ENCODE results near the gene TP63.

The TP63 gene

GRCh38 chr3:189737071-189737470, 105.9 kb downstream of the TP63 start:
- H2BK120ac ChIP-seq (ENCODE audit: low read depth, low read length) = no peak overlapping the region
- H2BK15ac ChIP-seq (ENCODE audit: low read depth, poor library complexity, severe bottlenecking) = no peak overlapping the region
- no peak overlapping the region for H3K18ac ChIP-seq (ENCODE audit: low read depth in 1 of 2, low read length in 2 of 2)
- H2BK5ac ChIP-seq (ENCODE audit: low read depth, low read length, poor library complexity, severe bottlenecking) = no peak overlapping the region
- no peak for DNase-seq
- H3K27ac ChIP-seq (ENCODE audit: low read length, poor library complexity, severe bottlenecking) = no peak overlapping the region
- H3K27me3 ChIP-seq (ENCODE audit: control insufficient read depth in 1 of 2, insufficient read depth in 1 of 2, low read length in 2 of 2) = no peaks in the 10 kb centered on the region
- H3K4me2 ChIP-seq (ENCODE audit: low read length, poor library complexity, severe bottlenecking) = no peak overlapping the region
- no peak overlapping the region for H3K4me3 ChIP-seq (ENCODE audit: insufficient read depth in 1 of 2, low read depth in 1 of 2, low read length in 2 of 2)
- H3K4ac ChIP-seq (ENCODE audit: low read depth in 1 of 2, low read length in 2 of 2) = no peak overlapping the region
- H2AK5ac ChIP-seq (ENCODE audit: low read length, severe bottlenecking) = no peak overlapping the region
- H3K23ac ChIP-seq (ENCODE audit: low read length in 2 of 2) = no peak overlapping the region
- no peaks in the 10 kb centered on the region for H3K79me1 ChIP-seq (replicated peaks; ENCODE audit: low read length, poor library complexity, severe bottlenecking)
- WGBS = 96% methylated on average over 2 of the region's 2 CpGs
- no peaks in the 10 kb centered on the region for H3K4me1 ChIP-seq (ENCODE audit: control insufficient read depth, insufficient read depth, low read depth, low read length)
- H3K9ac ChIP-seq (ENCODE audit: low read length) = no peak overlapping the region
- no peaks in the 10 kb centered on the region for H3K9me3 ChIP-seq (ENCODE audit: control insufficient read depth, low read length)
- no peak overlapping the region for H4K8ac ChIP-seq (ENCODE audit: low read length)
- no peak overlapping the region for H2AFZ ChIP-seq (ENCODE audit: low read depth, low read length)
- no peak overlapping the region for H3K14ac ChIP-seq (ENCODE audit: low read length in 2 of 2)
- H4K91ac ChIP-seq (ENCODE audit: low read length) = no peak overlapping the region
- H2BK12ac ChIP-seq (ENCODE audit: low read length in 2 of 2) = no peak overlapping the region
- no peaks in the 10 kb centered on the region for H3K36me3 ChIP-seq (ENCODE audit: control insufficient read depth in 1 of 2, insufficient read depth in 2 of 2, low read depth in 1 of 2, low read length in 2 of 2)

- H3K9me3 ChIP-seq (ENCODE audit: control insufficient read depth, low read length) = peaks cover 5% of the 10 kb centered on the region
- no peaks in the 10 kb centered on the region for H3K27me3 ChIP-seq (ENCODE audit: control insufficient read depth in 1 of 2, insufficient read depth in 1 of 2, low read length in 2 of 2)
- H4K91ac ChIP-seq (ENCODE audit: low read length) = no peak overlapping the region
- H3K23ac ChIP-seq (ENCODE audit: low read length in 2 of 2) = no peak overlapping the region
- no peak overlapping the region for H3K9ac ChIP-seq (ENCODE audit: low read length)
- H2AK5ac ChIP-seq (ENCODE audit: low read length, severe bottlenecking) = no peak overlapping the region
- H3K4me3 ChIP-seq (ENCODE audit: insufficient read depth in 1 of 2, low read depth in 1 of 2, low read length in 2 of 2) = no peak overlapping the region
- H3K18ac ChIP-seq (ENCODE audit: low read depth in 1 of 2, low read length in 2 of 2) = no peak overlapping the region
- H2BK15ac ChIP-seq (ENCODE audit: low read depth, poor library complexity, severe bottlenecking) = no peak overlapping the region
- H4K8ac ChIP-seq (ENCODE audit: low read length) = no peak overlapping the region
- 86% methylated on average over 2 of the region's 2 CpGs for WGBS
- no peak overlapping the region for H2BK120ac ChIP-seq (ENCODE audit: low read depth, low read length)
- H3K4me2 ChIP-seq (ENCODE audit: low read length, poor library complexity, severe bottlenecking) = no peak overlapping the region
- no peaks in the 10 kb centered on the region for H3K36me3 ChIP-seq (ENCODE audit: control insufficient read depth in 1 of 2, insufficient read depth in 2 of 2, low read depth in 1 of 2, low read length in 2 of 2)
- no peak overlapping the region for H3K4ac ChIP-seq (ENCODE audit: low read depth in 1 of 2, low read length in 2 of 2)
- H3K4me1 ChIP-seq (ENCODE audit: control insufficient read depth, insufficient read depth, low read depth, low read length) = no peaks in the 10 kb centered on the region
- DNase-seq = no peak
- no peak overlapping the region for H2BK5ac ChIP-seq (ENCODE audit: low read depth, low read length, poor library complexity, severe bottlenecking)
- no peak overlapping the region for H3K14ac ChIP-seq (ENCODE audit: low read length in 2 of 2)
- H3K79me1 ChIP-seq (replicated peaks; ENCODE audit: low read length, poor library complexity, severe bottlenecking) = no peaks in the 10 kb centered on the region
- H2AFZ ChIP-seq (ENCODE audit: low read depth, low read length) = no peak overlapping the region
- H3K27ac ChIP-seq (ENCODE audit: low read length, poor library complexity, severe bottlenecking) = no peak overlapping the region
- no peak overlapping the region for H2BK12ac ChIP-seq (ENCODE audit: low read length in 2 of 2)
Measured at GRCh38 chr3:189737619-189738018, 106.4 kb downstream of the TP63 start.

- no peak overlapping the region for H2BK5ac ChIP-seq (ENCODE audit: low read depth, low read length, poor library complexity, severe bottlenecking)
- no peak overlapping the region for H3K14ac ChIP-seq (ENCODE audit: low read length in 2 of 2)
- no peak overlapping the region for H3K27ac ChIP-seq (ENCODE audit: low read length, poor library complexity, severe bottlenecking)
- H3K9me3 ChIP-seq (ENCODE audit: control insufficient read depth, low read length) = peaks cover 11% of the 10 kb centered on the region
- WGBS = 92% methylated on average over 1 of the region's 1 CpG
- H3K4me3 ChIP-seq (ENCODE audit: insufficient read depth in 1 of 2, low read depth in 1 of 2, low read length in 2 of 2) = no peak overlapping the region
- H2BK120ac ChIP-seq (ENCODE audit: low read depth, low read length) = no peak overlapping the region
- no peaks in the 10 kb centered on the region for H3K79me1 ChIP-seq (replicated peaks; ENCODE audit: low read length, poor library complexity, severe bottlenecking)
- H3K23ac ChIP-seq (ENCODE audit: low read length in 2 of 2) = no peak overlapping the region
- no peak overlapping the region for H2BK12ac ChIP-seq (ENCODE audit: low read length in 2 of 2)
- H3K18ac ChIP-seq (ENCODE audit: low read depth in 1 of 2, low read length in 2 of 2) = no peak overlapping the region
- no peak overlapping the region for H4K8ac ChIP-seq (ENCODE audit: low read length)
- no peak for DNase-seq
- no peak overlapping the region for H2AK5ac ChIP-seq (ENCODE audit: low read length, severe bottlenecking)
- H2AFZ ChIP-seq (ENCODE audit: low read depth, low read length) = no peak overlapping the region
- H3K27me3 ChIP-seq (ENCODE audit: control insufficient read depth in 1 of 2, insufficient read depth in 1 of 2, low read length in 2 of 2) = no peaks in the 10 kb centered on the region
- H2BK15ac ChIP-seq (ENCODE audit: low read depth, poor library complexity, severe bottlenecking) = no peak overlapping the region
- no peak overlapping the region for H3K4me2 ChIP-seq (ENCODE audit: low read length, poor library complexity, severe bottlenecking)
- no peak overlapping the region for H3K9ac ChIP-seq (ENCODE audit: low read length)
- H3K36me3 ChIP-seq (ENCODE audit: control insufficient read depth in 1 of 2, insufficient read depth in 2 of 2, low read depth in 1 of 2, low read length in 2 of 2) = no peaks in the 10 kb centered on the region
- no peak overlapping the region for H4K91ac ChIP-seq (ENCODE audit: low read length)
- H3K4me1 ChIP-seq (ENCODE audit: control insufficient read depth, insufficient read depth, low read depth, low read length) = no peaks in the 10 kb centered on the region
- no peak overlapping the region for H3K4ac ChIP-seq (ENCODE audit: low read depth in 1 of 2, low read length in 2 of 2)
Measured at GRCh38 chr3:189739378-189739777, 108.2 kb downstream of the TP63 start.

- WGBS = 94% methylated on average over 2 of the region's 2 CpGs
- Histone ChIP-seq H2BK15ac (ENCODE audit: low read depth, poor library complexity, severe bottlenecking) (no peak overlapping the region), H3K14ac (ENCODE audit: low read length in 2 of 2) (no peak overlapping the region), H3K9me3 (ENCODE audit: control insufficient read depth, low read length) (peaks cover 18% of the 10 kb centered on the region), H2AFZ (ENCODE audit: low read depth, low read length) (no peak overlapping the region), H3K9ac (ENCODE audit: low read length) (no peak overlapping the region), H3K23ac (ENCODE audit: low read length in 2 of 2) (no peak overlapping the region), H3K4me3 (ENCODE audit: insufficient read depth in 1 of 2, low read depth in 1 of 2, low read length in 2 of 2) (no peak overlapping the region), H3K27me3 (ENCODE audit: control insufficient read depth in 1 of 2, insufficient read depth in 1 of 2, low read length in 2 of 2) (no peaks in the 10 kb centered on the region), H2BK5ac (ENCODE audit: low read depth, low read length, poor library complexity, severe bottlenecking) (no peak overlapping the region), H3K4ac (ENCODE audit: low read depth in 1 of 2, low read length in 2 of 2) (no peak overlapping the region), H3K36me3 (ENCODE audit: control insufficient read depth in 1 of 2, insufficient read depth in 2 of 2, low read depth in 1 of 2, low read length in 2 of 2) (no peaks in the 10 kb centered on the region), H4K8ac (ENCODE audit: low read length) (no peak overlapping the region), H2AK5ac (ENCODE audit: low read length, severe bottlenecking) (no peak overlapping the region), H3K4me1 (ENCODE audit: control insufficient read depth, insufficient read depth, low read depth, low read length) (no peaks in the 10 kb centered on the region), H4K91ac (ENCODE audit: low read length) (no peak overlapping the region), H3K18ac (ENCODE audit: low read depth in 1 of 2, low read length in 2 of 2) (no peak overlapping the region), H3K79me1 (replicated peaks; ENCODE audit: low read length, poor library complexity, severe bottlenecking) (no peaks in the 10 kb centered on the region), H3K27ac (ENCODE audit: low read length, poor library complexity, severe bottlenecking) (no peak overlapping the region), H3K4me2 (ENCODE audit: low read length, poor library complexity, severe bottlenecking) (no peak overlapping the region), H2BK120ac (ENCODE audit: low read depth, low read length) (no peak overlapping the region), H2BK12ac (ENCODE audit: low read length in 2 of 2) (no peak overlapping the region)
- no peak for DNase-seq
Measured at GRCh38 chr3:189740156-189740555, 109.0 kb downstream of the TP63 start.
